ENCODE measurements around the gene NPPA. TPM values are rescaled to one million over a fixed set of nuclear protein-coding genes. Genes with fewer than 3 reads are reported as not detected.

The NPPA gene
- total and polyA plus RNA-seq, 9 of the 15 experiments (the other 6 are each of a cell fraction or from before 2014, with no cell fraction given) = not detected

DNA sequence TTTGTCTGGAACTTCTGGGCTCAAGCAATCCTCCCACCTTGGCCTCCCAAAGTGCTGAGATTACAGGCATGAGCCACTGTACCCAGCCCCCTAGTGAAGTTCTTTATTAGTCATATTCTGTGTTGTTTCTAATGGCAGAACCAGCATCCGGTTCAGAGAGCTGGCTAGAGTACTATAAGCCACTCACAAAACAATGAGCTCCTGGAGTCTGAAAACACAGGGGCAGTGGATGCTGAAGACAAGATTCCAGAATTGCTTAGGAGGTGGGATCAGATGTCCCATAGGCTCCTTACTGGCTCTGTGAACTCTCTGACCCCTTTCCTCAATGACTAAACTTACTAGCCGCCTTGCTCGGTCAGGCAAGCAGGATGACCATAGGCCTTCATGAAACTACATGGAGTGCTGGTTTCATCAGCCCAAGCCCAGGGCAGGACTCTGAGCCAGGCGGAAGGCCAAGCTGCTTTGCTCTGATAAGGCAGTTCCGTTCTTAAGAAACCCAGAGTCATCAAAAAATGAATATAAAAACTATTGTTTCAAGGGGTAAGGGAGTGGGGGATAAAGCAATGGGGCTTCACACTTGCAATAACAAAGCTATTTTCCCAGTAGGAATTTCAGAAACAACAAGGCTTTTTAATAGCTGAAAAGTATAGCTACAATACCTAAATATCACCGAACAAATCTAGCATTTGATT lies 49.9 kb downstream of the NPPA start (continued):
- TF ChIP-seq, protein P1, sequence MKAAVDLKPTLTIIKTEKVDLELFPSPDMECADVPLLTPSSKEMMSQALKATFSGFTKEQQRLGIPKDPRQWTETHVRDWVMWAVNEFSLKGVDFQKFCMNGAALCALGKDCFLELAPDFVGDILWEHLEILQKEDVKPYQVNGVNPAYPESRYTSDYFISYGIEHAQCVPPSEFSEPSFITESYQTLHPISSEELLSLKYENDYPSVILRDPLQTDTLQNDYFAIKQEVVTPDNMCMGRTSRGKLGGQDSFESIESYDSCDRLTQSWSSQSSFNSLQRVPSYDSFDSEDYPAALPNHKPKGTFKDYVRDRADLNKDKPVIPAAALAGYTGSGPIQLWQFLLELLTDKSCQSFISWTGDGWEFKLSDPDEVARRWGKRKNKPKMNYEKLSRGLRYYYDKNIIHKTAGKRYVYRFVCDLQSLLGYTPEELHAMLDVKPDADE (conservative IDR thresholded peaks at IDR 0.05; ENCODE audit: control insufficient read depth, low read depth, low read length) = 0 out of 2 replicates have a peak, but pooled peaks have one; percentile 27
- TF ChIP-seq SMAD2 (IDR thresholded peaks at IDR 0.05; ENCODE audit: low read depth, low read length) = no peak
- no peak for TF ChIP-seq GATAD2B (IDR thresholded peaks at IDR 0.05; ENCODE audit: borderline replicate concordance)
- peak; percentile 79 for TF ChIP-seq ETV5 (CRISPR knock-in tag; IDR thresholded peaks at IDR 0.05; ENCODE audit: low read depth)
- no peak for TF ChIP-seq ZFP30 (CRISPR knock-in tag; IDR thresholded peaks at IDR 0.05; ENCODE audit: borderline replicate concordance)
- TF ChIP-seq, protein P2, sequence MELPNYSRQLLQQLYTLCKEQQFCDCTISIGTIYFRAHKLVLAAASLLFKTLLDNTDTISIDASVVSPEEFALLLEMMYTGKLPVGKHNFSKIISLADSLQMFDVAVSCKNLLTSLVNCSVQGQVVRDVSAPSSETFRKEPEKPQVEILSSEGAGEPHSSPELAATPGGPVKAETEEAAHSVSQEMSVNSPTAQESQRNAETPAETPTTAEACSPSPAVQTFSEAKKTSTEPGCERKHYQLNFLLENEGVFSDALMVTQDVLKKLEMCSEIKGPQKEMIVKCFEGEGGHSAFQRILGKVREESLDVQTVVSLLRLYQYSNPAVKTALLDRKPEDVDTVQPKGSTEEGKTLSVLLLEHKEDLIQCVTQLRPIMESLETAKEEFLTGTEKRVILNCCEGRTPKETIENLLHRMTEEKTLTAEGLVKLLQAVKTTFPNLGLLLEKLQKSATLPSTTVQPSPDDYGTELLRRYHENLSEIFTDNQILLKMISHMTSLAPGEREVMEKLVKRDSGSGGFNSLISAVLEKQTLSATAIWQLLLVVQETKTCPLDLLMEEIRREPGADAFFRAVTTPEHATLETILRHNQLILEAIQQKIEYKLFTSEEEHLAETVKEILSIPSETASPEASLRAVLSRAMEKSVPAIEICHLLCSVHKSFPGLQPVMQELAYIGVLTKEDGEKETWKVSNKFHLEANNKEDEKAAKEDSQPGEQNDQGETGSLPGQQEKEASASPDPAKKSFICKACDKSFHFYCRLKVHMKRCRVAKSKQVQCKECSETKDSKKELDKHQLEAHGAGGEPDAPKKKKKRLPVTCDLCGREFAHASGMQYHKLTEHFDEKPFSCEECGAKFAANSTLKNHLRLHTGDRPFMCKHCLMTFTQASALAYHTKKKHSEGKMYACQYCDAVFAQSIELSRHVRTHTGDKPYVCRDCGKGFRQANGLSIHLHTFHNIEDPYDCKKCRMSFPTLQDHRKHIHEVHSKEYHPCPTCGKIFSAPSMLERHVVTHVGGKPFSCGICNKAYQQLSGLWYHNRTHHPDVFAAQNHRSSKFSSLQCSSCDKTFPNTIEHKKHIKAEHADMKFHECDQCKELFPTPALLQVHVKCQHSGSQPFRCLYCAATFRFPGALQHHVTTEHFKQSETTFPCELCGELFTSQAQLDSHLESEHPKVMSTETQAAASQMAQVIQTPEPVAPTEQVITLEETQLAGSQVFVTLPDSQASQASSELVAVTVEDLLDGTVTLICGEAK (IDR thresholded peaks at IDR 0.05) = 0 out of 2 replicates have a peak, but pooled peaks have one; percentile 15
- TF ChIP-seq, protein P2 (CRISPR knock-in tag; IDR thresholded peaks at IDR 0.05) = no peak
- TF ChIP-seq, protein P3, sequence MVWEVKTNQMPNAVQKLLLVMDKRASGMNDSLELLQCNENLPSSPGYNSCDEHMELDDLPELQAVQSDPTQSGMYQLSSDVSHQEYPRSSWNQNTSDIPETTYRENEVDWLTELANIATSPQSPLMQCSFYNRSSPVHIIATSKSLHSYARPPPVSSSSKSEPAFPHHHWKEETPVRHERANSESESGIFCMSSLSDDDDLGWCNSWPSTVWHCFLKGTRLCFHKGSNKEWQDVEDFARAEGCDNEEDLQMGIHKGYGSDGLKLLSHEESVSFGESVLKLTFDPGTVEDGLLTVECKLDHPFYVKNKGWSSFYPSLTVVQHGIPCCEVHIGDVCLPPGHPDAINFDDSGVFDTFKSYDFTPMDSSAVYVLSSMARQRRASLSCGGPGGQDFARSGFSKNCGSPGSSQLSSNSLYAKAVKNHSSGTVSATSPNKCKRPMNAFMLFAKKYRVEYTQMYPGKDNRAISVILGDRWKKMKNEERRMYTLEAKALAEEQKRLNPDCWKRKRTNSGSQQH (CRISPR knock-in tag; IDR thresholded peaks at IDR 0.05) = no peak; the same call in 1 of the 2 replicates
- peak; percentile 41; the same call in 1 of the 2 replicates for TF ChIP-seq POLR2G (IDR thresholded peaks at IDR 0.05; ENCODE audit: low read depth, low read length)
- TF ChIP-seq SIN3A (IDR thresholded peaks at IDR 0.05; ENCODE audit: borderline replicate concordance in 2 of 2, control insufficient read depth in 1 of 2, low read depth in 2 of 2, low read length in 2 of 2) = 0 out of 4 replicates have a peak, but pooled peaks of 1 of the 2 experiments have one; percentile 12
- TF ChIP-seq, protein P4, sequence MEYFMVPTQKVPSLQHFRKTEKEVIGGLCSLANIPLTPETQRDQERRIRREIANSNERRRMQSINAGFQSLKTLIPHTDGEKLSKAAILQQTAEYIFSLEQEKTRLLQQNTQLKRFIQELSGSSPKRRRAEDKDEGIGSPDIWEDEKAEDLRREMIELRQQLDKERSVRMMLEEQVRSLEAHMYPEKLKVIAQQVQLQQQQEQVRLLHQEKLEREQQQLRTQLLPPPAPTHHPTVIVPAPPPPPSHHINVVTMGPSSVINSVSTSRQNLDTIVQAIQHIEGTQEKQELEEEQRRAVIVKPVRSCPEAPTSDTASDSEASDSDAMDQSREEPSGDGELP (CRISPR knock-in tag; IDR thresholded peaks at IDR 0.05; ENCODE audit: borderline replicate concordance) = peak; percentile 79

All from K562 (cell line).